ENCODE results near the gene PSMD11. TPM values are rescaled to one million over a fixed set of nuclear protein-coding genes. Genes with fewer than 3 reads are reported as not detected.

The PSMD11 gene
- total and polyA plus RNA-seq, 2 of the 13 experiments (the other 11 are each of a cell fraction or from before 2014, with no cell fraction given): 69.8 to 152 TPM

DNA sequence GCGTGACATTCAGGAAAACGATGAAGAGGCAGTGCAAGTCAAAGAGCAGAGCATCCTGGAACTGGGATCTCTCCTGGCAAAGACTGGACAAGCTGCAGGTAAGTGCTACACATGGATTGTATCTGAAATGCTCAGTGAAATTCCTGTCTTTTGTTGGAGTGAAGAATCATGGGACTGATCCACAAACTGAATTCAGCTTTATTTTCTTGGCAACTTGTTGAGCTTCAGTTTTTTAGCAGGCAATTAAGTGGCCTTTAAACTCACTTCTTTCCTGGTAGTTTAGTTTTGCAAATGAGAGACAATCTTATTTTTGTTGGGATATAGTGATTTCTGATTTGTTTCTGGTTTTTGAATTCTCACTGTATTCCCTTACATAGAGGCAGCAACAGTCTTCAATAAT lies 2.6 kb downstream of the PSMD11 start:
- no peak overlapping the region for H2AFZ ChIP-seq (ENCODE audit: low read length)
- ATAC-seq: no peak
- H3K9ac ChIP-seq (ENCODE audit: insufficient read depth, low read depth, low read length): no peak overlapping the region
- H3K27me3 ChIP-seq (ENCODE audit: control insufficient read depth in 1 of 2, insufficient read depth in 2 of 2, low read length in 2 of 2): no peaks in the 10 kb centered on the region
- 82% methylated on average over 2 of the region's 2 CpGs for WGBS (ENCODE audit: low lambda C conversion rate)
- in situ Hi-C loops (cut with HindIII; ENCODE audit: extremely low pct_ligation_motif_present, low pct_unique_long_range_greater_than_20kb) (no loop called here), intact Hi-C loops (cut with micrococcal nuclease; ENCODE audit: unreplicated experiment) (no loop called here)
- CTCF ChIA-PET (ENCODE audit: low intra/inter-chr PET ratio, low total read pairs): no interaction called here
- H3K36me3 ChIP-seq (replicated peaks in 1 of 2; ENCODE audit: control insufficient read depth in 1 of 2, insufficient read depth in 2 of 2, low read length in 2 of 2): peaks cover 7 to 35% of the 10 kb centered on the region in 2 experiments
- no peak overlapping the region for H3K27ac ChIP-seq (ENCODE audit: extremely low read length, insufficient read depth, low read length)
- peaks cover 38% of the 10 kb centered on the region for H3K4me1 ChIP-seq (ENCODE audit: insufficient read depth, low read length)
- TF ChIP-seq ZNF253 (CRISPR knock-in tag; IDR thresholded peaks at IDR 0.05; ENCODE audit: borderline replicate concordance) (no peak), ARNT (IDR thresholded peaks at IDR 0.05) (no peak), ZNF737 (CRISPR knock-in tag; IDR thresholded peaks at IDR 0.05; ENCODE audit: borderline replicate concordance) (no peak), CHD4 (IDR thresholded peaks at IDR 0.05; ENCODE audit: borderline replicate concordance, low read length) (no peak), ONECUT2 (CRISPR knock-in tag; IDR thresholded peaks at IDR 0.05) (no peak), SCMH1 (CRISPR knock-in tag; IDR thresholded peaks at IDR 0.05; ENCODE audit: borderline replicate concordance) (no peak), ZBTB1 (CRISPR knock-in tag; IDR thresholded peaks at IDR 0.05; ENCODE audit: borderline replicate concordance) (no peak), ZNF20 (CRISPR knock-in tag; IDR thresholded peaks at IDR 0.05) (no peak)
- TF ChIP-seq, protein P1, sequence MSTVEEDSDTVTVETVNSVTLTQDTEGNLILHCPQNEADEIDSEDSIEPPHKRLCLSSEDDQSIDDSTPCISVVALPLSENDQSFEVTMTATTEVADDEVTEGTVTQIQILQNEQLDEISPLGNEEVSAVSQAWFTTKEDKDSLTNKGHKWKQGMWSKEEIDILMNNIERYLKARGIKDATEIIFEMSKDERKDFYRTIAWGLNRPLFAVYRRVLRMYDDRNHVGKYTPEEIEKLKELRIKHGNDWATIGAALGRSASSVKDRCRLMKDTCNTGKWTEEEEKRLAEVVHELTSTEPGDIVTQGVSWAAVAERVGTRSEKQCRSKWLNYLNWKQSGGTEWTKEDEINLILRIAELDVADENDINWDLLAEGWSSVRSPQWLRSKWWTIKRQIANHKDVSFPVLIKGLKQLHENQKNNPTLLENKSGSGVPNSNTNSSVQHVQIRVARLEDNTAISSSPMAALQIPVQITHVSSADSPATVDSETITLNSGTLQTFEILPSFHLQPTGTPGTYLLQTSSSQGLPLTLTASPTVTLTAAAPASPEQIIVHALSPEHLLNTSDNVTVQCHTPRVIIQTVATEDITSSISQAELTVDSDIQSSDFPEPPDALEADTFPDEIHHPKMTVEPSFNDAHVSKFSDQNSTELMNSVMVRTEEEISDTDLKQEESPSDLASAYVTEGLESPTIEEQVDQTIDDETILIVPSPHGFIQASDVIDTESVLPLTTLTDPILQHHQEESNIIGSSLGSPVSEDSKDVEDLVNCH (CRISPR knock-in tag; IDR thresholded peaks at IDR 0.05): no peak
- TF ChIP-seq, protein P2, sequence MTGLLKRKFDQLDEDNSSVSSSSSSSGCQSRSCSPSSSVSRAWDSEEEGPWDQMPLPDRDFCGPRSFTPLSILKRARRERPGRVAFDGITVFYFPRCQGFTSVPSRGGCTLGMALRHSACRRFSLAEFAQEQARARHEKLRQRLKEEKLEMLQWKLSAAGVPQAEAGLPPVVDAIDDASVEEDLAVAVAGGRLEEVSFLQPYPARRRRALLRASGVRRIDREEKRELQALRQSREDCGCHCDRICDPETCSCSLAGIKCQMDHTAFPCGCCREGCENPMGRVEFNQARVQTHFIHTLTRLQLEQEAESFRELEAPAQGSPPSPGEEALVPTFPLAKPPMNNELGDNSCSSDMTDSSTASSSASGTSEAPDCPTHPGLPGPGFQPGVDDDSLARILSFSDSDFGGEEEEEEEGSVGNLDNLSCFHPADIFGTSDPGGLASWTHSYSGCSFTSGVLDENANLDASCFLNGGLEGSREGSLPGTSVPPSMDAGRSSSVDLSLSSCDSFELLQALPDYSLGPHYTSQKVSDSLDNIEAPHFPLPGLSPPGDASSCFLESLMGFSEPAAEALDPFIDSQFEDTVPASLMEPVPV (CRISPR knock-in tag; IDR thresholded peaks at IDR 0.05): no peak
- no TSS peak for BruUV-seq (replicated peaks)
- peaks cover 15% of the 10 kb centered on the region for H4K20me1 ChIP-seq (ENCODE audit: insufficient read depth, low read length)
- FAIRE-seq: peak; percentile 15
- peak overlapping the region; percentile 37 for H3K4me2 ChIP-seq (ENCODE audit: low read depth, low read length)
- peaks cover 57% of the 10 kb centered on the region for H3K79me2 ChIP-seq (ENCODE audit: insufficient read depth, low read length)
- H3K9me3 ChIP-seq (ENCODE audit: low read length): no peaks in the 10 kb centered on the region
- DNase-seq (ENCODE audit: low spot score): no peak
- POLR2A ChIA-PET: no interaction called here
- no peak overlapping the region for H3K4me3 ChIP-seq (replicated peaks in 1 of 3; ENCODE audit: insufficient read depth in 1 of 3, low read depth in 2 of 3, low read length in 3 of 3)
